Psoas muscle (tissue), 8 donors: ENCODE measurements around the gene FAM83F. TPM values are rescaled to one million over a fixed set of nuclear protein-coding genes. Genes with fewer than 3 reads are reported as not detected.

ENCODE experiments used
- ATAC-seq, 4 donors: fragments of 200-7000 bp; cut with Tn5 transposase; one replicate each; pipeline ENCODE4 v1.9.1; 2020; ENCODE audit warnings: moderate library complexity in 3 of 4, mild to moderate bottlenecking in 2 of 4
- DNase-seq, 2 donors: peaks; one replicate each; pipeline ENCODE4 v3.0.0-alpha.2; 2020
- H3K27ac ChIP-seq: fragments of 200-600 bp; one replicate; pipeline ENCODE4 v1.8.0; 2022
- H3K27me3 ChIP-seq, 3 donors: fragments of 200-600 bp in 1 of 3; one replicate each; pipeline versions ENCODE4 v1.6.1 to v1.8.0; 2013 to 2022; ENCODE audit warnings: low read length in 2 of 3, mild to moderate bottlenecking in 2 of 3, moderate library complexity in 1 of 3; ENCODE audit not compliant: insufficient read depth in 3 of 3
- H3K36me3 ChIP-seq, 2 donors: fragments of 200-600 bp in 1 of 2; one replicate each; pipeline versions ENCODE4 v1.6.1 to v1.8.0; 2013 to 2022; ENCODE audit warnings: low read depth in 1 of 2, mild to moderate bottlenecking in 1 of 2, moderate library complexity in 1 of 2; ENCODE audit not compliant: insufficient read depth in 1 of 2
- H3K4me1 ChIP-seq: fragments of 200-600 bp; one replicate; pipeline ENCODE4 v1.8.0; 2022
- H3K4me3 ChIP-seq: fragments of 200-600 bp; one replicate; pipeline ENCODE4 v1.8.0; 2022; ENCODE audit warnings: mild to moderate bottlenecking
- H3K9me3 ChIP-seq: fragments of 200-600 bp; one replicate; pipeline ENCODE4 v1.8.0; 2022
- WGBS, 3 donors: extraction: QIAGEN DNeasy Blood & Tissue Kit; methylation state at CpG; one replicate each; pipeline versions ENCODE4 v1.1.6 to v1.1.7; 2013; 5-methylcytosine and 5-hydroxymethylcytosine counted together
- intact Hi-C, 2 donors: fragments of 100-400 bp; cut with DNase I; formaldehyde crosslinking; loops; one replicate each; pipeline versions ENCODE4 v1.11.0 to v1.14.2; 2022
- polyA plus RNA-seq, 3 donors: library from polyadenylated mRNA; stranded (reverse); fragments of 200-250 nt; gene quantifications; one replicate each; pipeline ENCODE4 v1.2.3, GENCODE V29; 2013
- total RNA-seq, 4 donors: library from RNA; stranded (reverse); fragmentation: NEBNext Ultra II Directional in 2 of 4; extraction: Animal tissue kit (Norgen Biotek cat#: 25700) in 2 of 4; gene quantifications; one replicate each; pipeline versions ENCODE4 v1.2.1 to v1.2.4, GENCODE V29; 2021 to 2023
- TF ChIP-seq, protein P1 (sequence below): fragments of 200-600 bp; IDR thresholded peaks from one replicate; pipeline ENCODE4 v1.8.0; 2022; ENCODE audit warnings: antibody characterized with exemption
- donor health status: healthy with polysubstance abuse.
- donor health status: DM: no; HTN: no; CAD: no; lungs with moderate emphysema.
- donor health status: Bipolar disorder and iron deficiency.
- donor health status: healthy.
- donor health status: DM: yes; HTN: yes; CAD: no.
- donor health status: DM: no; HTN: no; CAD: no.
- donor health status: DM: no; HTN: no; CAD: no.
- donor health status: DM: yes; HTN: yes; CAD: no.

Gene FAM83F
- total and polyA plus RNA-seq, 7 donors, result under 0.01 to 0.10 (median 0.03) TPM; not detected in 1

DNA sequence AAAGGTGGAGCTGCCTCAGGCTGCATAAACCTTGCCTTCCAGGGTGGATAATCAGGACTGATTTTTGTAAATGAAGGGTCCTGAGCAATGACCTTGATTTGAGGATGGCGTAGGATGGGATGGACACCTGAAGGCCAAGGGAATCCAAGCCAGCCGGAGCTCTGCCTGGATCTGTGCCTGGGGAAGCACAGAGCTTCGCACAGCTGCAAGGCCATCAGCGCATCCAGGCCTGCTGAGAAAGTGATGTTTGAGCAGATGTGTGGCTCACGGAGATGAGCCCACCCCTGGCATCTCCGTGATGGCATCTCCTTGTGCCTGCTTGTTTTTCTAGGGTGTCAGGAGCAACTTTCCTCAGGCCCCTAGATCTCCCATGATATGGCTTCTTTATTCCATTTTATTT is 23.3 kb downstream of the FAM83F start:
- peaks cover 0 to 14% (median 0%) of the 10 kb centered on the region in 3 donors for H3K27me3 ChIP-seq
- H3K27ac ChIP-seq, result no peak overlapping the region
- TF ChIP-seq, protein P1, sequence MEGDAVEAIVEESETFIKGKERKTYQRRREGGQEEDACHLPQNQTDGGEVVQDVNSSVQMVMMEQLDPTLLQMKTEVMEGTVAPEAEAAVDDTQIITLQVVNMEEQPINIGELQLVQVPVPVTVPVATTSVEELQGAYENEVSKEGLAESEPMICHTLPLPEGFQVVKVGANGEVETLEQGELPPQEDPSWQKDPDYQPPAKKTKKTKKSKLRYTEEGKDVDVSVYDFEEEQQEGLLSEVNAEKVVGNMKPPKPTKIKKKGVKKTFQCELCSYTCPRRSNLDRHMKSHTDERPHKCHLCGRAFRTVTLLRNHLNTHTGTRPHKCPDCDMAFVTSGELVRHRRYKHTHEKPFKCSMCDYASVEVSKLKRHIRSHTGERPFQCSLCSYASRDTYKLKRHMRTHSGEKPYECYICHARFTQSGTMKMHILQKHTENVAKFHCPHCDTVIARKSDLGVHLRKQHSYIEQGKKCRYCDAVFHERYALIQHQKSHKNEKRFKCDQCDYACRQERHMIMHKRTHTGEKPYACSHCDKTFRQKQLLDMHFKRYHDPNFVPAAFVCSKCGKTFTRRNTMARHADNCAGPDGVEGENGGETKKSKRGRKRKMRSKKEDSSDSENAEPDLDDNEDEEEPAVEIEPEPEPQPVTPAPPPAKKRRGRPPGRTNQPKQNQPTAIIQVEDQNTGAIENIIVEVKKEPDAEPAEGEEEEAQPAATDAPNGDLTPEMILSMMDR, result no peak
- no peaks in the 10 kb centered on the region for H3K9me3 ChIP-seq
- no peaks in the 10 kb centered on the region for H3K36me3 ChIP-seq
- WGBS, 3 donors, result 71 to 82% (median 71%) methylated on average over 6 of the region's 6 CpGs
- intact Hi-C loops, result no loop called here
- H3K4me1 ChIP-seq, result no peaks in the 10 kb centered on the region
- DNase-seq (no peak), ATAC-seq (no peak)
- no peak overlapping the region for H3K4me3 ChIP-seq

DNA sequence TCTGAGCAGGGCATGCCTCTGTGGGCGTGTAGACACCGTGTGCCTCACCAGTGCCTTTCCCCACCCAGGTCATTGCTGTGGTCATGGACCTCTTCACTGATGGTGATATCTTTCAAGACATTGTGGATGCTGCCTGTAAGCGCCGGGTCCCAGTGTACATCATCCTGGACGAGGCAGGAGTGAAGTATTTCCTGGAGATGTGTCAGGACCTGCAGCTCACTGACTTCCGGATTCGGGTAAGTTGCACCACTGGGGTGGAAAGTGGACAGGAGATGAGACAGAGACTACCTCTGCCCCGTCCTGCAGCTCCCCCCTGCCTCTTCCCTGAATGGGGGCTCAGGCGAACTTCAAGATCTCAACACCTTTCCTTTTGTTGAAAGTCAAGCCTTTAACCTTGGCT is 24.3 kb downstream of the FAM83F start:
- no peak overlapping the region for H3K27ac ChIP-seq
- H3K27me3 ChIP-seq, result peaks cover 0 to 19% (median 5%) of the 10 kb centered on the region in 3 donors
- DNase-seq (no peak), ATAC-seq (no peak)
- intact Hi-C loops, result no loop called here
- TF ChIP-seq, protein P1, result no peak
- no peaks in the 10 kb centered on the region for H3K9me3 ChIP-seq
- no peak overlapping the region for H3K4me3 ChIP-seq
- no peaks in the 10 kb centered on the region for H3K36me3 ChIP-seq
- 85 to 90% (median 89%) methylated on average over 9 of the region's 9 CpGs for WGBS, 3 donors
- H3K4me1 ChIP-seq, result no peaks in the 10 kb centered on the region

DNA sequence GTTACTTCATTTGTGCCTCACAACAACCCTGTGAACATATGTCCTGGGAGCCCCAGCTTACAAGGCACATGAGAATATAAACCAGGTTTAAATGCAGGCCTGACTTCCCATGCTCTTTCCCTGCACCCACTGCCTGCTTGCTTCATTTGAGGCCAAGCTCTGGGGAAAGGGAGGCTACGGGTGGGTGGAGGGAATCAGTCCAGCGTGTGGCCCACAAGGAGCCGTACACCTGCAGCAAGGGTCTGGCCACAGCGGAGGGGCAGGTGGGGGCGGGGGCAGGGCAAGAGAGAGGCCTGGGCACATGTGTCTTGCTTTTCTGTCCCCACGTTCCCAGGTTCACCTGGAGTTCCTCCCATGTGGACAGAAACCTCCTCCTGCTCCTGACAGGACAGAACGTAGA is 26.2 kb downstream of the FAM83F start:
- 77 to 96% (median 89%) methylated on average over 6 to 7 of the region's 7 CpGs for WGBS, 3 donors
- intact Hi-C loops, result loop anchor here in 1 of 2 donors (5.0 kb wide), 2 partner anchors 399 to 484 kb away; no protein-coding TSS in a partner anchor

DNA sequence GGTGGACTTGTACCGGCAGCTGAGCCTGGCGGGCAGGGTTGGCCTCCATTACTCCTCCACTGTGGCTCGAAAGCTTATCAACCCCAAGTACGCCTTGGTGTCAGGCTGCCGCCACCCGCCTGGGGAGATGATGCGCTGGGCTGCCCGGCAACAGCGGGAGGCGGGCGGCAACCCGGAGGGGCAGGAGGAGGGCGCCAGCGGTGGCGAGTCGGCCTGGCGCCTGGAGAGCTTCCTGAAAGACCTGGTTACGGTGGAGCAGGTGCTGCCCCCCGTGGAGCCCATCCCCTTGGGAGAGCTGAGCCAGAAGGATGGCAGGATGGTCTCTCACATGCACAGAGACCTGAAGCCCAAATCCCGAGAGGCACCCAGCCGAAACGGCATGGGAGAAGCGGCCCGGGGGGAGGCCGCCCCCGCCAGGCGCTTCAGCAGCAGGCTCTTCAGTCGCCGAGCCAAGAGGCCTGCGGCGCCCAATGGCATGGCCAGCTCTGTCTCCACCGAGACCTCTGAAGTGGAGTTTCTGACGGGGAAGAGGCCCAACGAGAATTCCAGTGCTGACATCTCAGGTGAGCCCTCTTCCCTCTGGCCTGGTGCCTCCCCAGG is 26.7 kb downstream of the FAM83F start:
- H3K4me1 ChIP-seq, result no peaks in the 10 kb centered on the region
- H3K4me3 ChIP-seq, result no peak overlapping the region
- intact Hi-C loops, result loop anchor here in 1 of 2 donors (5.0 kb wide), 2 partner anchors 399 to 484 kb away; no protein-coding TSS in a partner anchor
- TF ChIP-seq, protein P1, result no peak
- H3K9me3 ChIP-seq, result no peaks in the 10 kb centered on the region
- 88 to 90% (median 89%) methylated on average over 32 to 34 of the region's 34 CpGs for WGBS, 3 donors
- H3K27me3 ChIP-seq, result peaks cover 0 to 5% (median 5%) of the 10 kb centered on the region in 3 donors
- ATAC-seq (no peak), DNase-seq (no peak)
- H3K36me3 ChIP-seq, result no peaks in the 10 kb centered on the region
- H3K27ac ChIP-seq, result no peak overlapping the region

More for the DNA sequence above, 26.2 kb downstream of the FAM83F start:
- H3K4me1 ChIP-seq, result no peaks in the 10 kb centered on the region
- no peaks in the 10 kb centered on the region for H3K36me3 ChIP-seq
- no peak overlapping the region for H3K4me3 ChIP-seq
- H3K9me3 ChIP-seq, result no peaks in the 10 kb centered on the region
- ATAC-seq, result no peak
- TF ChIP-seq, protein P1, result no peak
- no peak overlapping the region for H3K27ac ChIP-seq
- no peak for DNase-seq
- peaks cover 0 to 10% (median 5%) of the 10 kb centered on the region in 3 donors for H3K27me3 ChIP-seq
